ENCODE measurements around the gene WFDC2. TPM values are rescaled to one million over a fixed set of nuclear protein-coding genes. Genes with fewer than 3 reads are reported as not detected.

Gene WFDC2
- total and polyA plus RNA-seq, 2 experiments from 2014 or later = 28.0 to 155 TPM

DNA sequence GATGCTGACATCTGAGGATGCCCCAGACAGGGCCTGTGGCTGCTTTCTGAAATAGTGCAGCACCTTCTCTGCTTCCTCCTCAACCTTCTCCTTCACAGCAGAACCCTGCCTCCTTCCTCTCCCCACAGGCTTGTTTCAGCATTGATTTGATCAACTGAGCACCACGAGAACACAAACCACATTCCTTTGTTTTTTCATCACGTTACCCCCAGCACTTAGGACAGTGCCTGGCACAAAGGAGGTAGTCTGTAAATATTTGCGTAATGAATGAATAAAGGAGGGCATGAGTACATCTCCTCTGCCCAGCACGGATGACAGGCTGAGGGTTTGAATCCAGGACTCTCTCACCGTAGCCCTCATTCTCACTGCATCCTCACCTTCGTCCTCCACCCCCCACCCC lies 21.3 kb upstream of the WFDC2 start:
- no peak overlapping the region for H3K4me3 Mint-ChIP-seq
- no peaks in the 10 kb centered on the region for H3K9me2 ChIP-seq (ENCODE audit: insufficient read depth)
- peaks cover 8% of the 10 kb centered on the region for H3K4me1 Mint-ChIP-seq

More for the DNA sequence above, 21.3 kb upstream of the WFDC2 start:
- DNase-seq (ENCODE audit: low spot score) (no peak), ATAC-seq (no peak)
- Histone ChIP-seq H2AFZ (no peak overlapping the region), H3K4me3 (no peak overlapping the region), H3K36me3 (ENCODE audit: insufficient read depth) (no peaks in the 10 kb centered on the region), H3K4me1 (ENCODE audit: insufficient read depth) (peaks cover 8% of the 10 kb centered on the region), H3K27me3 (ENCODE audit: insufficient read depth) (no peaks in the 10 kb centered on the region), H3F3A (replicated peaks; ENCODE audit: low read depth) (0 out of 2 replicates have a peak, but pooled peaks cover 3% of the 10 kb centered on the region), H3K27ac (ENCODE audit: low read depth) (no peak overlapping the region), H3K79me2 (replicated peaks; ENCODE audit: insufficient read depth) (no peaks in the 10 kb centered on the region), H3K4me2 (no peak overlapping the region), H4K20me1 (replicated peaks; ENCODE audit: insufficient read depth) (no peaks in the 10 kb centered on the region)
- no peaks in the 10 kb centered on the region for H3K36me3 Mint-ChIP-seq (ENCODE audit: low read depth)
- no peak for TF ChIP-seq EZH2 (IDR thresholded peaks at IDR 0.05; ENCODE audit: low read depth, unreplicated experiment)
- no peak for TF ChIP-seq EZH2phosphoT487 (IDR thresholded peaks at IDR 0.05; ENCODE audit: unreplicated experiment)
- TF ChIP-seq POLR2AphosphoS5 (IDR thresholded peaks at IDR 0.05; ENCODE audit: low read depth) = no peak
- TF ChIP-seq CREB1 (CRISPR knock-in tag; IDR thresholded peaks at IDR 0.05; ENCODE audit: low read depth) = no peak
- TF ChIP-seq STAT1 (IDR thresholded peaks at IDR 0.05; ENCODE audit: unreplicated experiment) = no peak
- no peak for TF ChIP-seq JUNB (IDR thresholded peaks at IDR 0.05; ENCODE audit: unreplicated experiment)
- TF ChIP-seq ZNF331 (CRISPR knock-in tag; IDR thresholded peaks at IDR 0.05; ENCODE audit: low read depth) = no peak
- TF ChIP-seq REST (IDR thresholded peaks at IDR 0.05; ENCODE audit: unreplicated experiment) = no peak
- TF ChIP-seq ZNF114 (CRISPR knock-in tag; IDR thresholded peaks at IDR 0.05) = no peak
- TF ChIP-seq, protein P1, sequence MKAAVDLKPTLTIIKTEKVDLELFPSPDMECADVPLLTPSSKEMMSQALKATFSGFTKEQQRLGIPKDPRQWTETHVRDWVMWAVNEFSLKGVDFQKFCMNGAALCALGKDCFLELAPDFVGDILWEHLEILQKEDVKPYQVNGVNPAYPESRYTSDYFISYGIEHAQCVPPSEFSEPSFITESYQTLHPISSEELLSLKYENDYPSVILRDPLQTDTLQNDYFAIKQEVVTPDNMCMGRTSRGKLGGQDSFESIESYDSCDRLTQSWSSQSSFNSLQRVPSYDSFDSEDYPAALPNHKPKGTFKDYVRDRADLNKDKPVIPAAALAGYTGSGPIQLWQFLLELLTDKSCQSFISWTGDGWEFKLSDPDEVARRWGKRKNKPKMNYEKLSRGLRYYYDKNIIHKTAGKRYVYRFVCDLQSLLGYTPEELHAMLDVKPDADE (IDR thresholded peaks at IDR 0.05) = no peak
- no peak for TF ChIP-seq ZNF462 (CRISPR knock-in tag; IDR thresholded peaks at IDR 0.05)
- TF ChIP-seq NANOG (IDR thresholded peaks at IDR 0.05; ENCODE audit: borderline replicate concordance) = no peak
- TF ChIP-seq CTCF (conservative IDR thresholded peaks at IDR 0.05; ENCODE audit: low read depth in 2 of 2) = no peak
- no peak overlapping the region for H3K27ac Mint-ChIP-seq
- H3K27me3 Mint-ChIP-seq (ENCODE audit: insufficient read depth, low read depth, poor library complexity) = peaks cover 5% of the 10 kb centered on the region
- H3K9me3 Mint-ChIP-seq = no peaks in the 10 kb centered on the region

Data from GM23338 (cell line).